Measurements from ENCODE around the gene ANXA11.

GRCh38 chr10:80205477-80206276 lies at the start of gene ANXA11:
- TF ChIP-seq CTCF (IDR thresholded peaks at IDR 0.05) (peak in 1 of 6 experiments; percentile 9), POLR2A (IDR thresholded peaks at IDR 0.05) (peak; percentile 53 to 98 (median 94)), POLR2AphosphoS5 (IDR thresholded peaks at IDR 0.05) (peak; percentile 79 to 85)

Measured in upper lobe of left lung (tissue), 4 donors.